ENCODE results near the gene PRDM1.

PRDM1 gene

GRCh38 chr6:106085984-106086813 lies at the start of gene PRDM1:
TSS of gene PRDM1 (plus strand) at chr6:106086336. CDS start at chr6:106086554, 218 bp downstream.
- TF ChIP-seq, protein P1, sequence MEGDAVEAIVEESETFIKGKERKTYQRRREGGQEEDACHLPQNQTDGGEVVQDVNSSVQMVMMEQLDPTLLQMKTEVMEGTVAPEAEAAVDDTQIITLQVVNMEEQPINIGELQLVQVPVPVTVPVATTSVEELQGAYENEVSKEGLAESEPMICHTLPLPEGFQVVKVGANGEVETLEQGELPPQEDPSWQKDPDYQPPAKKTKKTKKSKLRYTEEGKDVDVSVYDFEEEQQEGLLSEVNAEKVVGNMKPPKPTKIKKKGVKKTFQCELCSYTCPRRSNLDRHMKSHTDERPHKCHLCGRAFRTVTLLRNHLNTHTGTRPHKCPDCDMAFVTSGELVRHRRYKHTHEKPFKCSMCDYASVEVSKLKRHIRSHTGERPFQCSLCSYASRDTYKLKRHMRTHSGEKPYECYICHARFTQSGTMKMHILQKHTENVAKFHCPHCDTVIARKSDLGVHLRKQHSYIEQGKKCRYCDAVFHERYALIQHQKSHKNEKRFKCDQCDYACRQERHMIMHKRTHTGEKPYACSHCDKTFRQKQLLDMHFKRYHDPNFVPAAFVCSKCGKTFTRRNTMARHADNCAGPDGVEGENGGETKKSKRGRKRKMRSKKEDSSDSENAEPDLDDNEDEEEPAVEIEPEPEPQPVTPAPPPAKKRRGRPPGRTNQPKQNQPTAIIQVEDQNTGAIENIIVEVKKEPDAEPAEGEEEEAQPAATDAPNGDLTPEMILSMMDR (IDR thresholded peaks at IDR 0.05; ENCODE audit: borderline replicate concordance, insufficient read depth, low read depth, low read length) = peak; percentile 37; the same call in 1 of the 2 replicates
- H3K4me3 ChIP-seq (ENCODE audit: low read depth, low read length) = peak within 1 kb of the TSS; percentile 38

- TF ChIP-seq, protein P1 (IDR thresholded peaks at IDR 0.05; ENCODE audit: borderline replicate concordance, insufficient read depth, low read depth, low read length) = no peak
- no peak overlapping the region for H3K4me3 ChIP-seq (ENCODE audit: low read depth, low read length)
These were observed 49.1 kb upstream of the PRDM1 start for GRCh38 chr6:106037060-106037459.

DNA sequence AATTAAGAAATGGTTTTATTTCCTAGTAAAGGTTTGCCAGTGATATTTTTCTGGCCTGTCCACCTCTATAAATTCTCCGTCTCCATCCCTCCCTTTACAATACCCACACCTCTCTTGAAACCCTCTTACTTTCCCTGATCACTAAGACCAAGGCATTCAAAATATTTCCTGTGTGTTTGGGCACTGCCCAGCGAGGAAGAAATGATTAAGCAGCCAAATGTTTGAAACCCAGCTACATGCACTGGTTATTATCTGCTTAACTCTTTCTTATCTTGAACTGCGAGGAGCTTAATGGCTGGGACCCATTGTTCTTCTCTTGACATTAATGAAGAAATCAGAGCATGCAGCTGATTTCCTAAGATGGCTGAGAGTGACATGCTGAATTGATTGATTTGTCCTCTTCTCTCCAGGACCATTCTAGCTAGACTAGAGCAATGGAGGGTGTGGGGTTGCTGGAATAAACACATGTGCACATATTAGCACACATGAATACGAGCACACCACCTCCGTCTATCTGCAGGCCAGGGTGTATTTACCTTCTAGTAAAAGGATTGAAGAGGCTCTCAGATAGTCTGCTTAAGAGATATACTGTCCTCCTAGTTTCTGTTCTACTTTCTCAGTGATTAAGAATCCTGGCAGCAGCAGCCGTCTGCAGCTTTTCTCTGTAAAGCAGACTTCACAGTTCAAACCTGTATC lies 46.1 kb upstream of the PRDM1 start:
- no peak overlapping the region for H3K4me3 ChIP-seq (ENCODE audit: low read depth, low read length)
- TF ChIP-seq, protein P1 (IDR thresholded peaks at IDR 0.05; ENCODE audit: borderline replicate concordance, insufficient read depth, low read depth, low read length) = no peak

DNA sequence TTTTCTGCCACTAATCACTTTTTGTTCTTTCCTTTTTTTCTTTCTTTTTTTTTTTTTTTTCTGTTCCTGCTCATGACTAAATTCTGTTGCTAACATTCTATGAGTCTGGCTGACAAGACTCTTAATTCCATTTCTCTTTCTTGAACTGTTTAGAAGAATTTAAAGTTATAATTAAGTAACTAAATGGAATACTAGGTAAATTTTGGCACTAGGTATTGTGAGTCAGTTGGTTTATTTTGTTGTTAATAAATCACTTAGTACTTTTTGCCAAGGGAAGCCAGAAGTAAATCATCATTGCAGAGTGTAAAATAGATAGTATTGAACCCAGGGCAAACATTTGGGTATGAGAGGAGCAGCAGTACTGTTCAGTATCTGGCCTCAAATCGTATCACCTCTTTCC lies 42.0 kb upstream of the PRDM1 start:
- TF ChIP-seq, protein P1 (IDR thresholded peaks at IDR 0.05; ENCODE audit: borderline replicate concordance, insufficient read depth, low read depth, low read length) = no peak
- H3K4me3 ChIP-seq (ENCODE audit: low read depth, low read length) = no peak overlapping the region

- TF ChIP-seq, protein P1 (IDR thresholded peaks at IDR 0.05; ENCODE audit: borderline replicate concordance, insufficient read depth, low read depth, low read length) = no peak
- H3K4me3 ChIP-seq (ENCODE audit: low read depth, low read length) = no peak overlapping the region
These were observed 41.1 kb upstream of the PRDM1 start for GRCh38 chr6:106045077-106045476.

DNA sequence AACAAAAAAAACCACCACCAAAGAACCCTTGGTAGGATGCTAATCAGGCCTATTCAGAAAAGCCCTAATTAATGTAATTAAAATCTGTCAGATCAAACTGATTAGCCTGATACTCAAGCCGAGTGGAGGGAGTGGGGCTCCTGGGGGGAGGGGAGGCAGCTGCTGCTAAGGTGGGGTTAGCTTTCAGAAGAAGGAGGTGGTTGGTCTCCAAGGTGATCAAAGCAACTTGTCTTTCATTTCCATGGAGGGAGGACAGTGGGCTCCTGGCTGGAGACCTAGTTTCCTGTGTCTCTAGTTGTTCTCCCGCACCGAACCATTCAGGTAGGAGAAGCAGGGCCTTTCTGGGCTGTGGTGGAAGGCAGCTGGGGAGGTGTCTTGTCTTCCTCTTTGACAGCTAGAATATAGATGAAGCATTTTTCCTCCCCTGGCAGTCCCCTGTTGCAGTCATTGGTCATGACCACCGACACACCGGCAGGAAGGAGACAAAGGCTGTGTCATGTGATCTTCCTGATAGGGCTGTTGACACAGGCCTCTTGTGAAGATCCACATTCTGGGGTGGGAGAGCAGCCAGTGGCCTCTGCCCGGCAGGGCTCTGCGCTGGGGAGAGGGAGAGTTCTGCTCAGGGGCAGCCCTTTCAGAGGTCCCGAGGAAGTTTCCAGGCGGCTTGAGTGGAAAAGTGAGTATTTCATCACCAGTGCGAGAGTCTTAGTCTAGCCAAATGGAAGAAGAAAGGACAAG lies 39.9 kb upstream of the PRDM1 start:
- TF ChIP-seq, protein P1 (IDR thresholded peaks at IDR 0.05; ENCODE audit: borderline replicate concordance, insufficient read depth, low read depth, low read length) = no peak
- no peak overlapping the region for H3K4me3 ChIP-seq (ENCODE audit: low read depth, low read length)

Measured in GM12875 (cell line).